Progenitor cell of endocrine pancreas (in vitro differentiated cells): ENCODE data around the gene MR1. TPM values are rescaled to one million over a fixed set of nuclear protein-coding genes. Genes with fewer than 3 reads are reported as not detected.
"Not testable (repeated sequence)": the region's sequence is repeated elsewhere in the genome, so short reads cannot be mapped to it uniquely, and the experiment has no call there.

Experiments
- DNase-seq: peaks from one replicate; pipeline ENCODE4 v3.0.0; 2021; ENCODE audit warnings: low spot score; ENCODE audit not compliant: unreplicated experiment
- H3K27ac Mint-ChIP-seq: 2 replicates; pipeline ENCODE4 v1.8.0; 2021; ENCODE audit warnings: mild to moderate bottlenecking, moderate library complexity, mixed read lengths
- H3K27me3 Mint-ChIP-seq: 2 replicates; pipeline ENCODE4 v1.8.0; 2021; ENCODE audit warnings: mixed read lengths
- H3K36me3 Mint-ChIP-seq: 2 replicates; pipeline ENCODE4 v1.8.0; 2022; ENCODE audit warnings: mixed read lengths; ENCODE audit not compliant: insufficient read depth
- H3K4me1 Mint-ChIP-seq: 2 replicates; pipeline ENCODE4 v1.8.0; 2021; ENCODE audit warnings: low read depth, mixed read lengths
- H3K4me3 Mint-ChIP-seq: 2 replicates; pipeline ENCODE4 v1.8.0; 2021; ENCODE audit warnings: low read depth, mild to moderate bottlenecking, moderate library complexity, mixed read lengths
- H3K9me3 Mint-ChIP-seq: 2 replicates; pipeline ENCODE4 v1.8.0; 2021; ENCODE audit warnings: low read depth, mixed read lengths
- CTCF ChIP-seq: fragments of 200-600 bp; sonication (generic); IDR thresholded peaks from one replicate; pipeline ENCODE4 v1.5.0; 2021; ENCODE audit warnings: antibody characterized with exemption, mild to moderate bottlenecking; ENCODE audit not compliant: unreplicated experiment
- total RNA-seq: library from RNA; stranded (reverse); gene quantifications from 2 replicates; pipeline ENCODE4 v1.2.1, GENCODE V29; 2021

MR1 gene
- total RNA-seq, 1 donor from 2014 or later, result 0.57 TPM

DNA sequence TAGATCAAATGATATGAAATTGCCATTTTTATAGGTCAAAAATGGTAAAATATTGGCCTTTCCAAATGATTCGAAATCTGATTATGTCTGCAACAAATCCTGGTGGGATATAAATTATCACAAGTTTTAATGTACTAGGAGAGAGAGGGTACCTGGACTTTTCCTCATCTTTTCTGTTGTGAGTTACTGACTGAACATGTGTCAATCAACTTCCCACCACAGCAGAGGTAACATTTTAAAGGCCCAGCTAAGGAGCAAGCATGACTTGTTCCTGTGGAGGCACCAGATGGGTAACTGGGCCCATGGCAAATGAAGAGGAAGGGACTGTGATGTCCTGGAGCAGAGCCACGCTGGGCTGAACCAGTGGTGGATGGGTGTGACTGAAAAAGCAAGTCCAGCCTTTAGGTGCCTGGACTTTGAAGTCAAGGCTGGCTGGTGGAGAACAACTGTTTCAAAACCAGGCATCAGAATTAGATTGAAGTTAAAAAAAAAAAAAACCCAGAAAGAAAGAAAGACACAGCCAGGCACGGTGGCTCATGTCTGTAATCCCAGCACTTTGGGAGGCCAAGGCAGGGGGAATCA, 6.6 kb downstream of the MR1 start:
- TF ChIP-seq CTCF, result no peak
- DNase-seq, result no peak
- H3K9me3 Mint-ChIP-seq, result no peaks in the 10 kb centered on the region
- H3K36me3 Mint-ChIP-seq, result no peaks in the 10 kb centered on the region
- H3K27me3 Mint-ChIP-seq, result no peaks in the 10 kb centered on the region
- peaks cover 2% of the 10 kb centered on the region for H3K4me1 Mint-ChIP-seq
- H3K4me3 Mint-ChIP-seq, result no peak overlapping the region
- H3K27ac Mint-ChIP-seq, result no peak overlapping the region

DNA sequence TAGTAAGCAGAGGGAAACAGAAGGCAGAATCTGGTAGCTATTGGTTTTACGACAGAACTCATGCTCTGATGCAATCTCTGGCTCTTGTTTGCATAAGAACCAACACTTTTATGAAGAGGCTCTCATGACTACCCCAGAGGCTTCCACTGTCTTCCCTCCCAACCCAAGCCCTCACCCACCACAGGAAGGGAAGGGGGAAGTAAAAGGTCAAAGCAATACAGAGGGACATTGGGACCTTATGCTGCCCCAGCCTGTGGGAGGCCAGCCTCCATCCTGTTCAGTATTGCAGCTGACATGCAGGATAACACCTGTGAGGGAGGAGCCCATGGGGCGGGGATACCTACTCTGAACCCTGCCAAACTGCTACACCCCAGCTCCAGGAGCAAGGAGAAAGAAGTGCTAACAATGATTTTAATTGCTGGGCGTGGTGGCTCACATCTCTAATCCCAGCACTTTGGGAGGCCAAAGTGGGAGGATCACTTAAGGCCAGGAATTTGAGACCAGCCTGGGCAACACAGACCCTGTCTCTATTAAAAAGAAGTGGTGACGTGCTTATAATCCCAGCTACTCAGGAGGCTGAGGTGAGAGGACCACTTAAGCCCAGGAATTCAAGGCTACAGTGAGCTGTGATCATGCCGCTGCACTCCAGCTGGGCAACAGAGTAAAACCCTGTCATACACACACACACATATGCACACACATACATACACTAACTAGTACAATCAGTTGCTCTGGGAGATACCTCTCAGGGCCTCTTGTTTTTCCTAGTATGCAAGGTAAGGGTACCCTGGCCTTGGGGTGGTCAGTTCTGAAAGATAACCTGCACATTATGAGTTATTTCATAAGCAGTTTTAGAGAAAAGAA, 9.5 kb downstream of the MR1 start:
- H3K9me3 Mint-ChIP-seq, result peaks cover 6% of the 10 kb centered on the region
- peaks cover 2% of the 10 kb centered on the region for H3K36me3 Mint-ChIP-seq
- H3K27ac Mint-ChIP-seq, result no peak overlapping the region
- H3K27me3 Mint-ChIP-seq, result no peaks in the 10 kb centered on the region
- H3K4me3 Mint-ChIP-seq, result no peak overlapping the region
- peaks cover 2% of the 10 kb centered on the region for H3K4me1 Mint-ChIP-seq
- no peak for DNase-seq
- no peak for TF ChIP-seq CTCF

- DNase-seq, result no peak
- Mint-ChIP-seq H3K27ac (no peak overlapping the region), H3K4me1 (peaks cover 2% of the 10 kb centered on the region), H3K36me3 (peaks cover 2% of the 10 kb centered on the region), H3K9me3 (peaks cover 6% of the 10 kb centered on the region), H3K4me3 (no peak overlapping the region), H3K27me3 (no peaks in the 10 kb centered on the region)
- no peak for TF ChIP-seq CTCF
Measured at GRCh38 chr1:181044449-181044966, 10.7 kb downstream of the MR1 start.

DNA sequence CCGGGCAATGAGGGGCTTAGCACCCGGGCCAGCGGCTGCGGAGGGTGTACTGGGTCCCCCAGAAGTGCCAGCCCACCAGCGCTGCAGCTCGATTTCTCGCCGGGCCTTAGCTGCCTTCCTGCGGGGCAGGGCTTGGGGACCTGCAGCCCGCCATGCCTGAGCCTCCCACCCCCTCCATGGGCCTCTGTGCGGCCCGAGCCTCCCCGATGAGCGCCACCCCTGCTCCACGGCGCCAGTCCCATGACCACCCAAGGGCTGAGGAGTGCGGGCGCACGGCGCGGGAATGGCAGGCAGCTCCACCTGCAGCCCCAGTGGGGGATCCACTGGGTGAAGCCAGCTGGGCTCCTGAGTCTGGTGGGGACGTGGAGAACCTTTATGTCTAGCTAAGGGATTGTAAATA, 12.2 kb downstream of the MR1 start:
- H3K9me3 Mint-ChIP-seq, DNase-seq, H3K27ac Mint-ChIP-seq, H3K27me3 Mint-ChIP-seq, H3K4me3 Mint-ChIP-seq, H3K36me3 Mint-ChIP-seq, H3K4me1 Mint-ChIP-seq: not testable (repeated sequence)

GRCh38 chr1:181049378-181049777, 15.6 kb downstream of the MR1 start:
- TF ChIP-seq CTCF, result no peak
- Mint-ChIP-seq H3K27me3 (no peaks in the 10 kb centered on the region), H3K4me1 (peaks cover 2% of the 10 kb centered on the region), H3K9me3 (peaks cover 6% of the 10 kb centered on the region), H3K36me3 (peaks cover 2% of the 10 kb centered on the region), H3K27ac (no peak overlapping the region), H3K4me3 (no peak overlapping the region)
- DNase-seq, result no peak
